Colonic mucosa (tissue), 4 donors: Measurements from ENCODE around the gene KDF1. TPM values are rescaled to one million over a fixed set of nuclear protein-coding genes. Genes with fewer than 3 reads are reported as not detected.

Source experiments
- DNase-seq: peaks from one replicate; pipeline ENCODE4 v3.0.0-alpha.2; 2020
- H3K27ac ChIP-seq: fragments of 200-600 bp; one replicate; pipeline ENCODE4 v1.8.0; 2021
- H3K27me3 ChIP-seq: fragments of 200-600 bp; one replicate; pipeline ENCODE4 v1.8.0; 2021
- H3K36me3 ChIP-seq: fragments of 200-600 bp; one replicate; pipeline ENCODE4 v1.8.0; 2021
- H3K4me1 ChIP-seq: fragments of 200-600 bp; one replicate; pipeline ENCODE4 v1.8.0; 2021; ENCODE audit warnings: mild to moderate bottlenecking
- H3K4me3 ChIP-seq: fragments of 200-600 bp; one replicate; pipeline ENCODE4 v1.8.0; 2021
- H3K9ac ChIP-seq, 2 donors: one replicate each; pipeline ENCODE4 v1.7.0; 2013; ENCODE audit warnings: control low read depth in 2 of 2, low read depth in 2 of 2, low read length in 2 of 2
- H3K9me3 ChIP-seq: fragments of 200-600 bp; one replicate; pipeline ENCODE4 v1.8.0; 2021
- CTCF ChIP-seq: fragments of 200-600 bp; IDR thresholded peaks from one replicate; pipeline ENCODE4 v1.8.0; 2022; ENCODE audit warnings: antibody characterized with exemption, mild to moderate bottlenecking
- intact Hi-C: fragments of 100-400 bp; cut with DNase I; formaldehyde crosslinking; loops from one replicate; pipeline ENCODE4 v1.14.1; 2022
- total RNA-seq, 2 donors: library from RNA; stranded (reverse); fragmentation: NEBNext Ultra II Directional in 1 of 2; extraction: Animal tissue kit (Norgen Biotek cat#: 25700) in 1 of 2; gene quantifications; one replicate each; pipeline ENCODE4 v1.2.1, GENCODE V29; 2021
- donor health status: healthy.
- donor health status: DM: no; HTN: no; CAD: no.
- donor health status: DM: no; HTN: no; CAD: no.

The KDF1 gene
- total RNA-seq, 2 donors from 2014 or later = 23.2 to 27.3 TPM

- intact Hi-C loops = no loop called here
- Histone ChIP-seq H3K4me1 (peaks cover 14% of the 10 kb centered on the region), H3K4me3 (no peak overlapping the region), H3K36me3 (no peaks in the 10 kb centered on the region), H3K9ac (no peak overlapping the region), H3K27me3 (no peaks in the 10 kb centered on the region), H3K9me3 (no peaks in the 10 kb centered on the region), H3K27ac (no peak overlapping the region)
- no peak for DNase-seq
- TF ChIP-seq CTCF = no peak
Observed at GRCh38 chr1:26911399-26912146, 48.7 kb downstream of the KDF1 start.

- H3K9me3 ChIP-seq = no peaks in the 10 kb centered on the region
- H3K36me3 ChIP-seq = no peaks in the 10 kb centered on the region
- H3K9ac ChIP-seq = peak overlapping the region in 1 of 2 donors; percentile 13
- peak; percentile 48 for DNase-seq
- H3K27me3 ChIP-seq = no peaks in the 10 kb centered on the region
- TF ChIP-seq CTCF = no peak
- H3K27ac ChIP-seq = no peak overlapping the region
- intact Hi-C loops = no loop called here
- no peak overlapping the region for H3K4me3 ChIP-seq
- H3K4me1 ChIP-seq = peaks cover 14% of the 10 kb centered on the region
Observed at GRCh38 chr1:26910343-26911160, 49.7 kb downstream of the KDF1 start.

GRCh38 chr1:26909951-26910342 lies 50.3 kb downstream of the KDF1 start:
- Histone ChIP-seq H3K9me3 (no peaks in the 10 kb centered on the region), H3K27ac (no peak overlapping the region), H3K9ac (peak overlapping the region in 1 of 2 donors; percentile 13), H3K36me3 (no peaks in the 10 kb centered on the region), H3K27me3 (no peaks in the 10 kb centered on the region), H3K4me1 (peaks cover 11% of the 10 kb centered on the region), H3K4me3 (no peak overlapping the region)
- no peak for TF ChIP-seq CTCF
- DNase-seq = no peak
- intact Hi-C loops = no loop called here

GRCh38 chr1:26907071-26907917 lies 53.0 kb downstream of the KDF1 start:
- no peak for TF ChIP-seq CTCF
- H3K9ac ChIP-seq = peak overlapping the region in 1 of 2 donors; percentile 12
- H3K4me1 ChIP-seq = peaks cover 11% of the 10 kb centered on the region
- no peak overlapping the region for H3K27ac ChIP-seq
- intact Hi-C loops = no loop called here
- no peak overlapping the region for H3K4me3 ChIP-seq
- no peaks in the 10 kb centered on the region for H3K9me3 ChIP-seq
- no peaks in the 10 kb centered on the region for H3K27me3 ChIP-seq
- no peaks in the 10 kb centered on the region for H3K36me3 ChIP-seq
- no peak for DNase-seq

GRCh38 chr1:26900815-26901511 lies 59.3 kb downstream of the KDF1 start:
- no peak for TF ChIP-seq CTCF
- peak overlapping the region in 1 of 2 donors; percentile 94 for H3K9ac ChIP-seq
- no peaks in the 10 kb centered on the region for H3K27me3 ChIP-seq
- intact Hi-C loops = no loop called here
- peaks cover 10% of the 10 kb centered on the region for H3K4me1 ChIP-seq
- peak overlapping the region; percentile 97 for H3K4me3 ChIP-seq
- DNase-seq = no peak
- H3K9me3 ChIP-seq = no peaks in the 10 kb centered on the region
- H3K27ac ChIP-seq = peak overlapping the region; percentile 82
- H3K36me3 ChIP-seq = peaks cover 5% of the 10 kb centered on the region
